CD4-positive, alpha-beta memory T cell (primary cell): ENCODE data around the gene GALK1. TPM values are rescaled to one million over a fixed set of nuclear protein-coding genes. Genes with fewer than 3 reads are reported as not detected.

Source experiments
- CTCF ChIA-PET: fragments of 350-600 bp; sonication (Branson Sonifier 250); formaldehyde crosslinking; loops from one replicate; lab custom pipeline; 2021; ENCODE audit warnings: inconsistent platforms; ENCODE audit not compliant: partially characterized antibody; lab: Charles Lee
- POLR2A ChIA-PET: fragments of 350-600 bp; sonication (Branson Sonifier 250); formaldehyde crosslinking; loops from one replicate; lab custom pipeline; 2021; ENCODE audit not compliant: partially characterized antibody; lab: Charles Lee
- DNase-seq, 5 donors: peaks; one replicate each; pipeline versions ENCODE4 v3.0.0 to v3.0.0-alpha.2; 2020 to 2022; ENCODE audit warnings: mixed read lengths in 1 of 5
- H3K27ac ChIP-seq: one replicate; pipeline ENCODE4 v1.7.0; 2013; ENCODE audit warnings: low read depth, low read length
- H3K27me3 ChIP-seq: 2 replicates; pipeline ENCODE4 v1.7.0; 2013; ENCODE audit warnings: mild to moderate bottlenecking, low read length, moderate library complexity; ENCODE audit not compliant: insufficient read depth
- H3K36me3 ChIP-seq: 2 replicates; pipeline ENCODE4 v1.7.0; 2013; ENCODE audit warnings: mild to moderate bottlenecking, low read length, moderate library complexity; ENCODE audit not compliant: insufficient read depth
- H3K4me1 ChIP-seq: 2 replicates; pipeline ENCODE4 v1.7.0; 2013; ENCODE audit warnings: mild to moderate bottlenecking, low read length, moderate library complexity; ENCODE audit not compliant: insufficient read depth
- H3K4me3 ChIP-seq, 2 donors: one replicate each; pipeline ENCODE4 v1.7.0; 2013; ENCODE audit warnings: low read length in 2 of 2, mild to moderate bottlenecking in 1 of 2
- H3K9me3 ChIP-seq, 2 donors: one replicate each; pipeline ENCODE4 v1.7.0; 2013; ENCODE audit warnings: low read length in 2 of 2, control low read depth in 1 of 2; ENCODE audit not compliant: control insufficient read depth in 1 of 2
- H3K27ac Mint-ChIP-seq, 7 donors: one replicate each; pipeline ENCODE4 v1.8.0; 2020 to 2021; ENCODE audit warnings: mixed read lengths in 7 of 7, mild to moderate bottlenecking in 6 of 7, inconsistent platforms in 3 of 7, moderate library complexity in 3 of 7
- H3K27me3 Mint-ChIP-seq, 2 donors: one replicate each; pipeline ENCODE4 v1.8.0; 2020 to 2021; ENCODE audit warnings: mixed read lengths in 2 of 2
- H3K36me3 Mint-ChIP-seq, 2 donors: one replicate each; pipeline ENCODE4 v1.8.0; 2020 to 2021; ENCODE audit warnings: mixed read lengths in 2 of 2, inconsistent platforms in 1 of 2, mild to moderate bottlenecking in 1 of 2
- H3K4me1 Mint-ChIP-seq, 4 donors: one replicate each; pipeline ENCODE4 v1.8.0; 2020 to 2021; ENCODE audit warnings: mixed read lengths in 4 of 4, mild to moderate bottlenecking in 1 of 4
- H3K4me3 Mint-ChIP-seq, 8 donors: one replicate each; pipeline ENCODE4 v1.8.0; 2020 to 2021; ENCODE audit warnings: mixed read lengths in 8 of 8, mild to moderate bottlenecking in 7 of 8, moderate library complexity in 6 of 8, inconsistent platforms in 3 of 8
- H3K9me3 Mint-ChIP-seq, 8 donors: one replicate each; pipeline ENCODE4 v1.8.0; 2020 to 2021; ENCODE audit warnings: mixed read lengths in 8 of 8, mild to moderate bottlenecking in 5 of 8, inconsistent platforms in 3 of 8, moderate library complexity in 1 of 8
- intact Hi-C: fragments of 100-400 bp; cut with micrococcal nuclease; formaldehyde crosslinking; loops from one replicate; pipeline ENCODE4 v1.15.1; 2023
- polyA plus RNA-seq, 2 donors: library from polyadenylated mRNA; unstranded; fragments of 300-500 nt; fragmentation: Illumina TruSeq; gene quantifications; one replicate each; pipeline ENCODE4 v1.2.3, GENCODE V29; 2021
- total RNA-seq, 2 experiments: library from RNA; stranded (reverse); gene quantifications; one replicate each; pipeline ENCODE4 v1.2.3, GENCODE V29; 2021

GALK1 gene
- total and polyA plus RNA-seq, 4 experiments from 2014 or later: 17.5 to 25.9 (median 21.9) TPM

GRCh38 chr17:75740215-75740614, 24.8 kb downstream of the GALK1 start:
- ChIA-PET POLR2A (no interaction called here), CTCF (interaction anchor here (1.2 kb wide), 1 partner anchor 115 kb away, joined by 3 read pairs; no protein-coding TSS in a partner anchor)
- no peaks in the 10 kb centered on the region for H3K4me1 Mint-ChIP-seq
- no peaks in the 10 kb centered on the region for H3K36me3 ChIP-seq
- H3K27me3 ChIP-seq: no peaks in the 10 kb centered on the region
- no peaks in the 10 kb centered on the region for H3K9me3 Mint-ChIP-seq
- no peak overlapping the region for H3K27ac Mint-ChIP-seq
- H3K4me3 Mint-ChIP-seq: no peak overlapping the region
- H3K36me3 Mint-ChIP-seq: no peaks in the 10 kb centered on the region
- H3K4me3 ChIP-seq: no peak overlapping the region
- DNase-seq: no peak
- intact Hi-C loops: no loop called here
- no peaks in the 10 kb centered on the region for H3K4me1 ChIP-seq
- H3K27me3 Mint-ChIP-seq: no peaks in the 10 kb centered on the region
- H3K9me3 ChIP-seq: no peaks in the 10 kb centered on the region
- no peak overlapping the region for H3K27ac ChIP-seq

GRCh38 chr17:75739801-75740200, 25.2 kb downstream of the GALK1 start:
- no peaks in the 10 kb centered on the region for H3K4me1 ChIP-seq
- no peaks in the 10 kb centered on the region for H3K36me3 ChIP-seq
- Mint-ChIP-seq H3K4me1 (peaks cover 0 to under 1% (median under 1%) of the 10 kb centered on the region in 4 donors), H3K27me3 (no peaks in the 10 kb centered on the region), H3K36me3 (no peaks in the 10 kb centered on the region), H3K9me3 (no peaks in the 10 kb centered on the region), H3K4me3 (no peak overlapping the region), H3K27ac (no peak overlapping the region)
- POLR2A ChIA-PET: interaction anchor here (1.2 kb wide), 1 partner anchor 14 kb away, joined by 3 read pairs; no protein-coding TSS in a partner anchor
- no peak overlapping the region for H3K27ac ChIP-seq
- CTCF ChIA-PET: interaction anchor here (1.2 kb wide), 1 partner anchor 114 kb away, joined by 3 read pairs; no protein-coding TSS in a partner anchor
- H3K27me3 ChIP-seq: no peaks in the 10 kb centered on the region
- no peak overlapping the region for H3K4me3 ChIP-seq
- intact Hi-C loops: no loop called here
- no peaks in the 10 kb centered on the region for H3K9me3 ChIP-seq
- no peak for DNase-seq

- Mint-ChIP-seq H3K27ac (no peak overlapping the region), H3K27me3 (no peaks in the 10 kb centered on the region), H3K36me3 (no peaks in the 10 kb centered on the region), H3K9me3 (no peaks in the 10 kb centered on the region), H3K4me3 (no peak overlapping the region), H3K4me1 (peaks cover 2 to 7% (median 4%) of the 10 kb centered on the region in 4 donors)
- no peaks in the 10 kb centered on the region for H3K9me3 ChIP-seq
- ChIA-PET CTCF (interaction anchor here (1.2 to 2.1 kb wide), 3 partner anchors 9 to 114 kb away, joined by 3 to 13 read pairs (median 10); partner anchors contain the start of gene SMIM5), POLR2A (interaction anchor here (1.2 kb wide), 1 partner anchor 14 kb away, joined by 3 read pairs; no protein-coding TSS in a partner anchor)
- H3K27me3 ChIP-seq: no peaks in the 10 kb centered on the region
- intact Hi-C loops: no loop called here
- H3K36me3 ChIP-seq: no peaks in the 10 kb centered on the region
- no peak overlapping the region for H3K4me3 ChIP-seq
- no peak overlapping the region for H3K27ac ChIP-seq
- H3K4me1 ChIP-seq: no peaks in the 10 kb centered on the region
- no peak for DNase-seq
Measured at GRCh38 chr17:75739174-75739573, 25.8 kb downstream of the GALK1 start.

- no peak for DNase-seq
- H3K9me3 ChIP-seq: no peaks in the 10 kb centered on the region
- no peaks in the 10 kb centered on the region for H3K27me3 ChIP-seq
- H3K36me3 ChIP-seq: no peaks in the 10 kb centered on the region
- H3K4me3 ChIP-seq: no peak overlapping the region
- CTCF ChIA-PET: interaction anchor here (1.0 to 2.1 kb wide), 3 partner anchors 10 to 105 kb away, joined by 4 to 13 read pairs (median 10); partner anchors contain the start of gene SMIM5
- H3K4me1 ChIP-seq: no peaks in the 10 kb centered on the region
- Mint-ChIP-seq H3K9me3 (no peaks in the 10 kb centered on the region), H3K4me3 (no peak overlapping the region), H3K36me3 (no peaks in the 10 kb centered on the region), H3K27ac (no peak overlapping the region), H3K27me3 (no peaks in the 10 kb centered on the region), H3K4me1 (peaks cover 2 to 7% (median 4%) of the 10 kb centered on the region in 4 donors)
- intact Hi-C loops: no loop called here
- POLR2A ChIA-PET: interaction anchor here (0.6 to 1.2 kb wide), 2 partner anchors 15 to 117 kb away, joined by 3 read pairs; no protein-coding TSS in a partner anchor
- H3K27ac ChIP-seq: no peak overlapping the region
Measured at GRCh38 chr17:75738218-75738802, 26.7 kb downstream of the GALK1 start.

- intact Hi-C loops: no loop called here
- no peak overlapping the region for H3K27ac Mint-ChIP-seq
- Histone ChIP-seq H3K9me3 (no peaks in the 10 kb centered on the region), H3K27ac (no peak overlapping the region), H3K36me3 (no peaks in the 10 kb centered on the region), H3K4me3 (no peak overlapping the region), H3K27me3 (no peaks in the 10 kb centered on the region), H3K4me1 (no peaks in the 10 kb centered on the region)
- H3K4me1 Mint-ChIP-seq: peaks cover 2 to 7% (median 4%) of the 10 kb centered on the region in 4 donors
- H3K27me3 Mint-ChIP-seq: no peaks in the 10 kb centered on the region
- DNase-seq: no peak
- no peak overlapping the region for H3K4me3 Mint-ChIP-seq
- no peaks in the 10 kb centered on the region for H3K36me3 Mint-ChIP-seq
- no peaks in the 10 kb centered on the region for H3K9me3 Mint-ChIP-seq
- ChIA-PET CTCF (interaction anchor here (1.0 to 2.1 kb wide), 3 partner anchors 11 to 104 kb away, joined by 4 to 13 read pairs (median 10); partner anchors contain the start of gene SMIM5), POLR2A (no interaction called here)
Measured at GRCh38 chr17:75737133-75737962, 27.6 kb downstream of the GALK1 start.

GRCh38 chr17:75736173-75736835, 28.7 kb downstream of the GALK1 start:
- Histone ChIP-seq H3K9me3 (no peaks in the 10 kb centered on the region), H3K4me1 (no peaks in the 10 kb centered on the region), H3K27ac (no peak overlapping the region), H3K4me3 (no peak overlapping the region), H3K36me3 (no peaks in the 10 kb centered on the region), H3K27me3 (no peaks in the 10 kb centered on the region)
- H3K27ac Mint-ChIP-seq: no peak overlapping the region
- DNase-seq: no peak
- H3K9me3 Mint-ChIP-seq: no peaks in the 10 kb centered on the region
- H3K4me1 Mint-ChIP-seq: peaks cover 2 to 7% (median 4%) of the 10 kb centered on the region in 4 donors
- intact Hi-C loops: no loop called here
- POLR2A ChIA-PET: no interaction called here
- CTCF ChIA-PET: interaction anchor here (0.6 kb wide), 1 partner anchor 10 kb away, joined by 3 read pairs; no protein-coding TSS in a partner anchor
- H3K4me3 Mint-ChIP-seq: no peak overlapping the region
- H3K36me3 Mint-ChIP-seq: no peaks in the 10 kb centered on the region
- no peaks in the 10 kb centered on the region for H3K27me3 Mint-ChIP-seq
